Gastrocnemius medialis (tissue), 4 donors: ENCODE measurements around the gene ZFYVE26. TPM values are rescaled to one million over a fixed set of nuclear protein-coding genes. Genes with fewer than 3 reads are reported as not detected.

ENCODE experiments used
- ATAC-seq, 2 donors: fragments of 150-250 bp; one replicate each; pipeline ENCODE4 v1.9.1; 2016
- DNase-seq, 2 donors: peaks; one replicate each; pipeline ENCODE4 v3.0.0-alpha.2; 2019
- H3K27ac ChIP-seq, 4 donors: fragments of 200-600 bp; sonication (generic); 1 replicate in 1 of 4; 2 replicates in 3 of 4; pipeline ENCODE4 v1.5.1; 2016 to 2018; ENCODE audit warnings: mild to moderate bottlenecking in 2 of 4, moderate library complexity in 1 of 4
- H3K27me3 ChIP-seq, 3 donors: fragments of 200-600 bp; sonication (generic) in 2 of 3; 1 replicate in 1 of 3; 2 replicates in 2 of 3; pipeline versions ENCODE4 v1.5.1 to v1.6.0; 2016 to 2019; ENCODE audit warnings: mild to moderate bottlenecking in 1 of 3, moderate library complexity in 1 of 3
- H3K36me3 ChIP-seq, 2 donors: fragments of 200-600 bp; sonication (generic) in 1 of 2; one replicate each; pipeline ENCODE4 v1.5.1; 2017 to 2018
- H3K4me1 ChIP-seq, 2 donors: fragments of 200-600 bp; sonication (generic) in 1 of 2; one replicate each; pipeline ENCODE4 v1.5.1; 2016 to 2017; ENCODE audit warnings: mild to moderate bottlenecking in 2 of 2
- H3K4me3 ChIP-seq, 4 donors: fragments of 200-600 bp; sonication (generic) in 3 of 4; 1 replicate in 1 of 4; 2 replicates in 3 of 4; pipeline ENCODE4 v1.5.1; 2016 to 2019; ENCODE audit warnings: mild to moderate bottlenecking in 2 of 4
- H3K9me3 ChIP-seq, 3 donors: fragments of 200-600 bp; sonication (generic) in 2 of 3; 1 replicate in 1 of 3; 2 replicates in 2 of 3; pipeline ENCODE4 v1.5.1; 2016 to 2019
- CTCF ChIP-seq, 5 experiments: fragments of 450-650 bp in 3 of 5; fragments of 200-600 bp in 2 of 5; sonication (generic) in 2 of 5; IDR thresholded peaks in 4 of 5; conservative IDR thresholded peaks in 1 of 5; 1 replicate in 4 of 5; 2 replicates in 1 of 5; pipeline ENCODE4 v1.5.1; 2016 to 2019; ENCODE audit warnings: antibody characterized with exemption in 5 of 5, mild to moderate bottlenecking in 3 of 5, moderate library complexity in 3 of 5
- POLR2A ChIP-seq, 2 donors: fragments of 450-650 bp; IDR thresholded peaks; one replicate each; pipeline ENCODE4 v1.6.1; 2017; ENCODE audit warnings: antibody characterized with exemption in 2 of 2, mild to moderate bottlenecking in 2 of 2, moderate library complexity in 2 of 2
- in situ Hi-C, 4 donors: fragments of 200-750 bp; cut with MboI; loops; one replicate each; pipeline versions ENCODE4 v1.15.0 to v1.8.0; 2017; ENCODE audit warnings: low sequenced_read_pairs in 4 of 4
- intact Hi-C: fragments of 100-400 bp; cut with DNase I; formaldehyde crosslinking; loops from one replicate; pipeline ENCODE4 v1.15.1; 2023; ENCODE audit warnings: low total_unique reads
- total RNA-seq, 4 donors: library from RNA; depleted of rRNA; stranded (reverse); fragments of >200 nt; gene quantifications; one replicate each; pipeline versions ENCODE4 v1.1.0 to v1.2.3, GENCODE V29; 2016

The ZFYVE26 gene
- total RNA-seq, 4 donors from 2014 or later = 16.3 to 26.3 (median 17.6) TPM

GRCh38 chr14:67850066-67850830 lies 33.9 kb upstream of the ZFYVE26 start:
- no peaks in the 10 kb centered on the region for H3K36me3 ChIP-seq
- no peak overlapping the region for H3K27ac ChIP-seq
- no peak for TF ChIP-seq POLR2A (IDR thresholded peaks at IDR 0.05)
- no peak for TF ChIP-seq CTCF (IDR thresholded peaks at IDR 0.05 in 4 of 5, conservative IDR thresholded peaks at IDR 0.05 in 1 of 5)
- no peaks in the 10 kb centered on the region for H3K27me3 ChIP-seq
- no peaks in the 10 kb centered on the region for H3K4me1 ChIP-seq
- intact Hi-C loops (no loop called here), in situ Hi-C loops (no loop called here)
- DNase-seq = no peak
- no peak for ATAC-seq
- no peaks in the 10 kb centered on the region for H3K9me3 ChIP-seq
- H3K4me3 ChIP-seq = no peak overlapping the region

- no peaks in the 10 kb centered on the region for H3K27me3 ChIP-seq
- H3K36me3 ChIP-seq = no peaks in the 10 kb centered on the region
- DNase-seq = no peak
- no peak for ATAC-seq
- H3K27ac ChIP-seq = no peak overlapping the region
- H3K9me3 ChIP-seq = no peaks in the 10 kb centered on the region
- intact Hi-C loops (no loop called here), in situ Hi-C loops (no loop called here)
- H3K4me3 ChIP-seq = no peak overlapping the region
- no peak for TF ChIP-seq POLR2A (IDR thresholded peaks at IDR 0.05)
- no peaks in the 10 kb centered on the region for H3K4me1 ChIP-seq
These were observed 29.7 kb upstream of the ZFYVE26 start for GRCh38 chr14:67846029-67846610.

GRCh38 chr14:67837011-67837624 lies 20.7 kb upstream of the ZFYVE26 start:
- no peak overlapping the region for H3K4me3 ChIP-seq
- H3K9me3 ChIP-seq = no peaks in the 10 kb centered on the region
- H3K27me3 ChIP-seq = no peaks in the 10 kb centered on the region
- DNase-seq (peak in 1 of 2 donors; percentile 20), ATAC-seq (peak in 1 of 2 donors; percentile 46)
- no peak overlapping the region for H3K27ac ChIP-seq
- no peaks in the 10 kb centered on the region for H3K4me1 ChIP-seq
- no peaks in the 10 kb centered on the region for H3K36me3 ChIP-seq
- intact Hi-C loops (loop anchor here (5.0 to 10.0 kb wide), 2 partner anchors 98 to 980 kb away; no protein-coding TSS in a partner anchor), in situ Hi-C loops (no loop called here)
- TF ChIP-seq POLR2A (IDR thresholded peaks at IDR 0.05) (no peak), CTCF (IDR thresholded peaks at IDR 0.05 in 4 of 5, conservative IDR thresholded peaks at IDR 0.05 in 1 of 5) (peak; percentile 32 to 53 (median 39))

GRCh38 chr14:67835596-67835995 lies 19.2 kb upstream of the ZFYVE26 start:
- DNase-seq (no peak), ATAC-seq (no peak)
- intact Hi-C loops = loop anchor here (5.0 to 10.0 kb wide), 2 partner anchors 99 to 982 kb away; no protein-coding TSS in a partner anchor
- no peak overlapping the region for H3K4me3 ChIP-seq
- TF ChIP-seq POLR2A (IDR thresholded peaks at IDR 0.05) (no peak), CTCF (IDR thresholded peaks at IDR 0.05 in 4 of 5, conservative IDR thresholded peaks at IDR 0.05 in 1 of 5) (no peak)
- in situ Hi-C loops = no loop called here
- H3K4me1 ChIP-seq = no peaks in the 10 kb centered on the region
- H3K36me3 ChIP-seq = no peaks in the 10 kb centered on the region
- no peak overlapping the region for H3K27ac ChIP-seq
- no peaks in the 10 kb centered on the region for H3K27me3 ChIP-seq
- H3K9me3 ChIP-seq = no peaks in the 10 kb centered on the region

- no peak for TF ChIP-seq POLR2A (IDR thresholded peaks at IDR 0.05)
- TF ChIP-seq CTCF (IDR thresholded peaks at IDR 0.05 in 4 of 5, conservative IDR thresholded peaks at IDR 0.05 in 1 of 5) = no peak
- no peaks in the 10 kb centered on the region for H3K27me3 ChIP-seq
- ATAC-seq (no peak), DNase-seq (no peak)
- H3K4me3 ChIP-seq = no peak overlapping the region
- no peaks in the 10 kb centered on the region for H3K36me3 ChIP-seq
- in situ Hi-C loops (no loop called here), intact Hi-C loops (loop anchor here (10.0 kb wide), 1 partner anchor 101 kb away; no protein-coding TSS in a partner anchor)
- no peaks in the 10 kb centered on the region for H3K9me3 ChIP-seq
- H3K27ac ChIP-seq = no peak overlapping the region
- no peaks in the 10 kb centered on the region for H3K4me1 ChIP-seq
These were observed 17.0 kb upstream of the ZFYVE26 start for GRCh38 chr14:67833403-67833802.
